ENCODE results near the gene LMBRD2. TPM values are rescaled to one million over a fixed set of nuclear protein-coding genes. Genes with fewer than 3 reads are reported as not detected.

The LMBRD2 gene
- total and polyA plus RNA-seq, 2 donors (not counting 1 experiment from before 2014, with no cell fraction given) = 7.2 to 19.8 TPM

DNA sequence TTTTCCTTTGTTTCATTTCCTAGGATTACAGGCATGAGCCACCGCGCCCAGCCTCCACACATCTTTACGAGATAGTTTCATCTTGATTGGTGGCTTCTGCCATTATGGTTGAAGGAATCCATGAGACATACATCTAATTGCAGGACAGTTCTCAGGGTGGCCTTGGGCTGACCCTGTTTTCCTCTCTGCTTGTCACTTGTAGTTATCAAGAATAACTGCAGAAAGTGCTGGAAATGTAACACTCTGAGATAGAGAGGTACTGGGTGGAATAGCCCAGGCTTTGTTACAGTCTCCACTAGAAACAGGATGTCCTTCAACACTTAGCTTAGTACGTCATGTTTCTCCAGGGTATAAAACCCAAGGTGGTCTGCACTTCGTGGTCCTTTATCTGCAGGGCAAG, 95.7 kb downstream of the LMBRD2 start:
- no peak overlapping the region for H3K9ac ChIP-seq (ENCODE audit: insufficient read depth, low read length)
- H2AFZ ChIP-seq (ENCODE audit: low read length) = no peak overlapping the region
- no peak overlapping the region for H3K4me2 ChIP-seq (ENCODE audit: extremely low read depth, insufficient read depth, low read length)
- no peaks in the 10 kb centered on the region for H4K20me1 ChIP-seq (ENCODE audit: control insufficient read depth, extremely low read depth, insufficient read depth, low read length)
- H3K79me2 ChIP-seq (ENCODE audit: control insufficient read depth, insufficient read depth, low read length) = no peaks in the 10 kb centered on the region
- H3K27ac ChIP-seq (ENCODE audit: insufficient read depth, low read length) = no peak overlapping the region
- no peaks in the 10 kb centered on the region for H3K4me1 ChIP-seq (ENCODE audit: control insufficient read depth, extremely low read depth, insufficient read depth, low read length)
- H3K4me3 ChIP-seq (replicated peaks in 1 of 4; ENCODE audit: control extremely low read depth in 1 of 4, insufficient read depth in 1 of 4, low read depth in 3 of 4, low read length in 4 of 4) = no peak overlapping the region
- no peaks in the 10 kb centered on the region for H3K9me3 ChIP-seq (ENCODE audit: control insufficient read depth, insufficient read depth, low read depth, low read length)
- no peak for TF ChIP-seq EZH2 (IDR thresholded peaks at IDR 0.05; ENCODE audit: low read length, missing control alignments)
- TF ChIP-seq, protein P1, sequence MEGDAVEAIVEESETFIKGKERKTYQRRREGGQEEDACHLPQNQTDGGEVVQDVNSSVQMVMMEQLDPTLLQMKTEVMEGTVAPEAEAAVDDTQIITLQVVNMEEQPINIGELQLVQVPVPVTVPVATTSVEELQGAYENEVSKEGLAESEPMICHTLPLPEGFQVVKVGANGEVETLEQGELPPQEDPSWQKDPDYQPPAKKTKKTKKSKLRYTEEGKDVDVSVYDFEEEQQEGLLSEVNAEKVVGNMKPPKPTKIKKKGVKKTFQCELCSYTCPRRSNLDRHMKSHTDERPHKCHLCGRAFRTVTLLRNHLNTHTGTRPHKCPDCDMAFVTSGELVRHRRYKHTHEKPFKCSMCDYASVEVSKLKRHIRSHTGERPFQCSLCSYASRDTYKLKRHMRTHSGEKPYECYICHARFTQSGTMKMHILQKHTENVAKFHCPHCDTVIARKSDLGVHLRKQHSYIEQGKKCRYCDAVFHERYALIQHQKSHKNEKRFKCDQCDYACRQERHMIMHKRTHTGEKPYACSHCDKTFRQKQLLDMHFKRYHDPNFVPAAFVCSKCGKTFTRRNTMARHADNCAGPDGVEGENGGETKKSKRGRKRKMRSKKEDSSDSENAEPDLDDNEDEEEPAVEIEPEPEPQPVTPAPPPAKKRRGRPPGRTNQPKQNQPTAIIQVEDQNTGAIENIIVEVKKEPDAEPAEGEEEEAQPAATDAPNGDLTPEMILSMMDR (conservative IDR thresholded peaks at IDR 0.05 in 1 of 2, IDR thresholded peaks at IDR 0.05 in 1 of 2; ENCODE audit: low read depth in 1 of 2, low read length in 2 of 2) = no peak
- no peak for DNase-seq (ENCODE audit: low read depth in 2 of 2)
- H3K36me3 ChIP-seq (ENCODE audit: control insufficient read depth, insufficient read depth, low read length) = no peaks in the 10 kb centered on the region
- H3K27me3 ChIP-seq (ENCODE audit: control insufficient read depth, insufficient read depth, low read length) = no peaks in the 10 kb centered on the region

DNA sequence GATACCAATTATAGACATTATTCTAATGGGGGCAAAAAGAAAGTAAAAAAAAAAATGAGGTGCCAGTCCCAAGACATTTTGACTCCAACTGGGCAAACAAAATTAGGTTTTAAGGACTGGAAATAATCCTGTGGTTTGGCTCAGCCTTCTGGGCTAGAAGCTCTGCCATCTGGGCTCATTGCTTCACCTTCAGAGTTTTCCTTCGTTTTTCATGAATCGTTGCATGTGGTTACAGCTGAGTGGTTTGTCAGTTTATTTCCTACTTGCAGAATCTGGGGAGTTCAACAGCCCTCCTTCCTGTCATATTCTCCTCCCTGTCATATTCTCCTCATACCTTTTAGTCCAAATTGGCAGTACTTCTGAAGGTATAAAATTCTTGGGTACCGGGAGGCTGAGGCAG, 97.0 kb downstream of the LMBRD2 start:
- DNase-seq (ENCODE audit: low read depth in 2 of 2) = no peak
- no peaks in the 10 kb centered on the region for H3K36me3 ChIP-seq (ENCODE audit: control insufficient read depth, insufficient read depth, low read length)
- H3K9me3 ChIP-seq (ENCODE audit: control insufficient read depth, insufficient read depth, low read depth, low read length) = no peaks in the 10 kb centered on the region
- no peak overlapping the region for H3K4me2 ChIP-seq (ENCODE audit: extremely low read depth, insufficient read depth, low read length)
- no peaks in the 10 kb centered on the region for H3K79me2 ChIP-seq (ENCODE audit: control insufficient read depth, insufficient read depth, low read length)
- no peak overlapping the region for H2AFZ ChIP-seq (ENCODE audit: low read length)
- H3K9ac ChIP-seq (ENCODE audit: insufficient read depth, low read length) = no peak overlapping the region
- no peak overlapping the region for H3K4me3 ChIP-seq (replicated peaks in 1 of 4; ENCODE audit: control extremely low read depth in 1 of 4, insufficient read depth in 1 of 4, low read depth in 3 of 4, low read length in 4 of 4)
- H4K20me1 ChIP-seq (ENCODE audit: control insufficient read depth, extremely low read depth, insufficient read depth, low read length) = no peaks in the 10 kb centered on the region
- H3K4me1 ChIP-seq (ENCODE audit: control insufficient read depth, extremely low read depth, insufficient read depth, low read length) = no peaks in the 10 kb centered on the region
- H3K27ac ChIP-seq (ENCODE audit: insufficient read depth, low read length) = no peak overlapping the region
- no peaks in the 10 kb centered on the region for H3K27me3 ChIP-seq (ENCODE audit: control insufficient read depth, insufficient read depth, low read length)
- TF ChIP-seq, protein P1 (conservative IDR thresholded peaks at IDR 0.05 in 1 of 2, IDR thresholded peaks at IDR 0.05 in 1 of 2; ENCODE audit: low read depth in 1 of 2, low read length in 2 of 2) = no peak
- no peak for TF ChIP-seq EZH2 (IDR thresholded peaks at IDR 0.05; ENCODE audit: low read length, missing control alignments)

DNA sequence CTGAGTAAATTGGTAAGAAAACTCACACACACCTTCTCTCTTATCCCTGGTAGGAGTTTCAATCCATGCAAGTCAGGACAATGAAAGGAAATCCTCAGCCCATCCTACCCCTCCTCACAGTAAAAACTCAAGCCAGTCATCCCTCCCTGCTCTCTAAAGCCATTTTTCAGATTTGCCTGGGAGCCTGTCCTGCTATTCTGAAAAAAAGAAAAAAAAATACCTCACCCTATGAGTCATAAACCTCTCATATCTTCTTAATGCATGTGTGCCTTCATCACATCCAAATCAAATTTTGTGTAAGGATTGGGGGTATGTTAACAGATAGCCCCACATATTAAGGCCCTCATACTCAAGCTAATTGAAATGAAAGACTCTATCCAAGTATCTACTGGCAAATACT, 99.1 kb downstream of the LMBRD2 start:
- Histone ChIP-seq H3K27me3 (ENCODE audit: control insufficient read depth, insufficient read depth, low read length) (no peaks in the 10 kb centered on the region), H3K9ac (ENCODE audit: insufficient read depth, low read length) (no peak overlapping the region), H3K4me1 (ENCODE audit: control insufficient read depth, extremely low read depth, insufficient read depth, low read length) (no peaks in the 10 kb centered on the region), H3K4me2 (ENCODE audit: extremely low read depth, insufficient read depth, low read length) (no peak overlapping the region), H3K79me2 (ENCODE audit: control insufficient read depth, insufficient read depth, low read length) (no peaks in the 10 kb centered on the region), H3K4me3 (replicated peaks in 1 of 4; ENCODE audit: control extremely low read depth in 1 of 4, insufficient read depth in 1 of 4, low read depth in 3 of 4, low read length in 4 of 4) (no peak overlapping the region), H2AFZ (ENCODE audit: low read length) (no peak overlapping the region), H4K20me1 (ENCODE audit: control insufficient read depth, extremely low read depth, insufficient read depth, low read length) (no peaks in the 10 kb centered on the region), H3K9me3 (ENCODE audit: control insufficient read depth, insufficient read depth, low read depth, low read length) (no peaks in the 10 kb centered on the region), H3K36me3 (ENCODE audit: control insufficient read depth, insufficient read depth, low read length) (no peaks in the 10 kb centered on the region), H3K27ac (ENCODE audit: insufficient read depth, low read length) (no peak overlapping the region)
- TF ChIP-seq, protein P1 (conservative IDR thresholded peaks at IDR 0.05 in 1 of 2, IDR thresholded peaks at IDR 0.05 in 1 of 2; ENCODE audit: low read depth in 1 of 2, low read length in 2 of 2) = no peak
- no peak for TF ChIP-seq EZH2 (IDR thresholded peaks at IDR 0.05; ENCODE audit: low read length, missing control alignments)
- DNase-seq (ENCODE audit: low read depth in 2 of 2) = no peak

All from fibroblast of lung (primary cell).